ENCODE data around the gene JMJD1C. TPM values are rescaled to one million over a fixed set of nuclear protein-coding genes. Genes with fewer than 3 reads are reported as not detected.
A peak's percentile ranks its signal among the peaks of the same experiment; 100 is the strongest.
"Not testable (repeated sequence)": the region's sequence is repeated elsewhere in the genome, so short reads cannot be mapped to it uniquely, and the experiment has no call there.

The JMJD1C gene
- total RNA-seq, 1 donor from 2014 or later = 105 TPM

GRCh38 chr10:63157845-63158624 is 307.7 kb downstream of the JMJD1C start:
- Histone ChIP-seq H3K27ac (no peak overlapping the region), H3K4me1 (peaks cover 17% of the 10 kb centered on the region), H3K4me3 (no peak overlapping the region), H3K27me3 (no peaks in the 10 kb centered on the region), H3K36me3 (peaks cover 0 to 22% of the 10 kb centered on the region in 2 donors), H3K9me3 (no peaks in the 10 kb centered on the region)
- TF ChIP-seq POLR2A (IDR thresholded peaks at IDR 0.05) = no peak
- TF ChIP-seq CTCF (IDR thresholded peaks at IDR 0.05) = peak; percentile 69 to 77 (median 73)
- TF ChIP-seq POLR2AphosphoS5 (IDR thresholded peaks at IDR 0.05; ENCODE audit: insufficient read depth in 1 of 2, low read depth in 1 of 2) = no peak
- intact Hi-C loops (cut with DNase I) = no loop called here
- no peak for DNase-seq (ENCODE audit: extremely low spot score in 2 of 2)

- no peaks in the 10 kb centered on the region for H3K27me3 ChIP-seq
- H3K9me3 ChIP-seq = no peaks in the 10 kb centered on the region
- intact Hi-C loops (cut with DNase I) = no loop called here
- H3K27ac ChIP-seq = peak overlapping the region; percentile 45
- no peak for TF ChIP-seq CTCF (IDR thresholded peaks at IDR 0.05)
- no peak for TF ChIP-seq POLR2AphosphoS5 (IDR thresholded peaks at IDR 0.05; ENCODE audit: insufficient read depth in 1 of 2, low read depth in 1 of 2)
- TF ChIP-seq POLR2A (IDR thresholded peaks at IDR 0.05) = no peak
- H3K36me3 ChIP-seq = peaks cover 0 to 35% of the 10 kb centered on the region in 2 donors
- H3K4me3 ChIP-seq = no peak overlapping the region
- DNase-seq (ENCODE audit: extremely low spot score in 2 of 2) = no peak
- H3K4me1 ChIP-seq = peaks cover 17% of the 10 kb centered on the region
These were observed 309.5 kb downstream of the JMJD1C start for GRCh38 chr10:63156236-63156635.

- TF ChIP-seq CTCF (IDR thresholded peaks at IDR 0.05) (no peak), POLR2AphosphoS5 (IDR thresholded peaks at IDR 0.05; ENCODE audit: insufficient read depth in 1 of 2, low read depth in 1 of 2) (no peak), POLR2A (IDR thresholded peaks at IDR 0.05) (no peak)
- Histone ChIP-seq H3K4me1 (peaks cover 17% of the 10 kb centered on the region), H3K9me3 (no peaks in the 10 kb centered on the region), H3K36me3 (peaks cover 0 to 35% of the 10 kb centered on the region in 2 donors), H3K4me3 (no peak overlapping the region), H3K27me3 (no peaks in the 10 kb centered on the region), H3K27ac (peak overlapping the region; percentile 45)
- intact Hi-C loops (cut with DNase I) = no loop called here
- no peak for DNase-seq (ENCODE audit: extremely low spot score in 2 of 2)
These were observed 310.3 kb downstream of the JMJD1C start for GRCh38 chr10:63155388-63156020.

- no peak for TF ChIP-seq POLR2AphosphoS5 (IDR thresholded peaks at IDR 0.05; ENCODE audit: insufficient read depth in 1 of 2, low read depth in 1 of 2)
- TF ChIP-seq POLR2A (IDR thresholded peaks at IDR 0.05) = no peak
- no peak for TF ChIP-seq CTCF (IDR thresholded peaks at IDR 0.05)
- Histone ChIP-seq H3K27ac (peak overlapping the region; percentile 45), H3K36me3 (peaks cover 0 to 35% of the 10 kb centered on the region in 2 donors)
These were observed 311.0 kb downstream of the JMJD1C start for GRCh38 chr10:63154546-63155387.

GRCh38 chr10:63153868-63154545 is 311.8 kb downstream of the JMJD1C start:
- H3K4me3 ChIP-seq; H3K27ac ChIP-seq; DNase-seq (ENCODE audit: extremely low spot score in 2 of 2); H3K27me3 ChIP-seq; intact Hi-C loops (cut with DNase I); H3K9me3 ChIP-seq: not testable (repeated sequence)
- Histone ChIP-seq H3K4me1 (peaks cover 17% of the 10 kb centered on the region), H3K36me3 (peaks cover 0 to 35% of the 10 kb centered on the region in 2 donors)

More at GRCh38 chr10:63154546-63155387, 311.0 kb downstream of the JMJD1C start:
- DNase-seq (ENCODE audit: extremely low spot score in 2 of 2) = no peak
- peaks cover 17% of the 10 kb centered on the region for H3K4me1 ChIP-seq
- no peak overlapping the region for H3K4me3 ChIP-seq
- no peaks in the 10 kb centered on the region for H3K9me3 ChIP-seq
- intact Hi-C loops (cut with DNase I) = no loop called here
- no peaks in the 10 kb centered on the region for H3K27me3 ChIP-seq
